HL-60 (cell line): Measurements from ENCODE around the gene RUNX1.
A peak's percentile ranks its signal among the peaks of the same experiment; 100 is the strongest.

Source experiments
- DNase-seq, 2 experiments: peaks; one replicate each; pipeline ENCODE4 v3.0.0-alpha.2; 2010 to 2020; ENCODE audit warnings: low read depth in 1 of 2, low spot score in 1 of 2
- H3K27ac ChIP-seq: fragments of 250-450 bp; sonication (Bioruptor Pico); replicated peaks from 2 replicates; pipeline ENCODE4 v1.5.1; 2020; ENCODE audit warnings: mild to moderate bottlenecking, moderate library complexity
- H3K27me3 ChIP-seq: fragments of 250-450 bp; sonication (Bioruptor Pico); 2 replicates; pipeline ENCODE4 v1.5.1; 2021; ENCODE audit warnings: mild to moderate bottlenecking, moderate library complexity; ENCODE audit not compliant: insufficient read depth, poor library complexity, severe bottlenecking
- H3K4me3 ChIP-seq: replicated peaks from 2 replicates; pipeline ENCODE4 v1.5.1; 2011; ENCODE audit warnings: mild to moderate bottlenecking, control low read depth, low read length; ENCODE audit not compliant: insufficient read depth
- CTCF ChIP-seq: IDR thresholded peaks from one replicate; pipeline ENCODE4 v1.5.1; 2011; ENCODE audit warnings: low read length, control low read depth, inconsistent platforms; ENCODE audit not compliant: insufficient read depth
- GABPA ChIP-seq: IDR thresholded peaks from 2 replicates; pipeline ENCODE4 v1.6.1; 2012; ENCODE audit warnings: low read depth
- POLR2AphosphoS5 ChIP-seq: IDR thresholded peaks from 2 replicates; pipeline ENCODE4 v1.6.1; 2012; ENCODE audit warnings: low read depth
- SPI1 ChIP-seq: IDR thresholded peaks from 2 replicates; pipeline ENCODE4 v1.6.1; 2012; ENCODE audit warnings: low read depth, mild to moderate bottlenecking, borderline replicate concordance
- TF ChIP-seq, protein P1 (sequence below): IDR thresholded peaks from 2 replicates; pipeline ENCODE4 v1.6.1; 2012; ENCODE audit warnings: low read depth; ENCODE audit not compliant: insufficient replicate concordance

RUNX1 gene

DNA sequence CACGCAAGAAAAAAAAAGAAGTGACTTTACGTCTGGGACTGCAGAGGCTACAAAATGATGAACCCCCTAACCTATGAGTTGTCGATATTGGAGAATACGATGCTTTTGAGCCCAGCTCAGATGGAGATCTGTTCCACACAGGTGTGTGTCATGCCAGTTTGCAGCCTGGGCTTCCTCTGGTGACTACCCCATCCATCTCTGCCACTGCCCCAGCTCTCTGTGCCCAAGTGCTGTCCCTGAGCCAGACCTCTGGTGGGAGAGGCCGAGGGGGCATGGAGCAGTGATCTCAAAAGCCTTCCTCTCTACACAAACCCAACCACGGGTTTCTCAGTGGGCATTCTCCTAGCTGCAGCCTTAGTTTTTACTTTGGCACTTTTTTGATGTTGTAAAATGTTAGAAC is 239.3 kb downstream of the RUNX1 start:
- TF ChIP-seq CTCF, result no peak
- TF ChIP-seq POLR2AphosphoS5, result no peak
- TF ChIP-seq, protein P1, sequence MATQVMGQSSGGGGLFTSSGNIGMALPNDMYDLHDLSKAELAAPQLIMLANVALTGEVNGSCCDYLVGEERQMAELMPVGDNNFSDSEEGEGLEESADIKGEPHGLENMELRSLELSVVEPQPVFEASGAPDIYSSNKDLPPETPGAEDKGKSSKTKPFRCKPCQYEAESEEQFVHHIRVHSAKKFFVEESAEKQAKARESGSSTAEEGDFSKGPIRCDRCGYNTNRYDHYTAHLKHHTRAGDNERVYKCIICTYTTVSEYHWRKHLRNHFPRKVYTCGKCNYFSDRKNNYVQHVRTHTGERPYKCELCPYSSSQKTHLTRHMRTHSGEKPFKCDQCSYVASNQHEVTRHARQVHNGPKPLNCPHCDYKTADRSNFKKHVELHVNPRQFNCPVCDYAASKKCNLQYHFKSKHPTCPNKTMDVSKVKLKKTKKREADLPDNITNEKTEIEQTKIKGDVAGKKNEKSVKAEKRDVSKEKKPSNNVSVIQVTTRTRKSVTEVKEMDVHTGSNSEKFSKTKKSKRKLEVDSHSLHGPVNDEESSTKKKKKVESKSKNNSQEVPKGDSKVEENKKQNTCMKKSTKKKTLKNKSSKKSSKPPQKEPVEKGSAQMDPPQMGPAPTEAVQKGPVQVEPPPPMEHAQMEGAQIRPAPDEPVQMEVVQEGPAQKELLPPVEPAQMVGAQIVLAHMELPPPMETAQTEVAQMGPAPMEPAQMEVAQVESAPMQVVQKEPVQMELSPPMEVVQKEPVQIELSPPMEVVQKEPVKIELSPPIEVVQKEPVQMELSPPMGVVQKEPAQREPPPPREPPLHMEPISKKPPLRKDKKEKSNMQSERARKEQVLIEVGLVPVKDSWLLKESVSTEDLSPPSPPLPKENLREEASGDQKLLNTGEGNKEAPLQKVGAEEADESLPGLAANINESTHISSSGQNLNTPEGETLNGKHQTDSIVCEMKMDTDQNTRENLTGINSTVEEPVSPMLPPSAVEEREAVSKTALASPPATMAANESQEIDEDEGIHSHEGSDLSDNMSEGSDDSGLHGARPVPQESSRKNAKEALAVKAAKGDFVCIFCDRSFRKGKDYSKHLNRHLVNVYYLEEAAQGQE, result no peak
- no peak for TF ChIP-seq SPI1
- TF ChIP-seq GABPA, result no peak
- no peak overlapping the region for H3K27ac ChIP-seq
- no peak overlapping the region for H3K4me3 ChIP-seq
- H3K27me3 ChIP-seq, result no peaks in the 10 kb centered on the region
- DNase-seq, result no peak

- DNase-seq, result no peak
- Histone ChIP-seq H3K27me3 (no peaks in the 10 kb centered on the region), H3K27ac (no peak overlapping the region), H3K4me3 (no peak overlapping the region)
- no peak for TF ChIP-seq SPI1
- TF ChIP-seq CTCF, result no peak
- no peak for TF ChIP-seq POLR2AphosphoS5
- TF ChIP-seq GABPA, result no peak
- TF ChIP-seq, protein P1, result no peak
Measured at GRCh38 chr21:34808569-34809204, 240.4 kb downstream of the RUNX1 start.

DNA sequence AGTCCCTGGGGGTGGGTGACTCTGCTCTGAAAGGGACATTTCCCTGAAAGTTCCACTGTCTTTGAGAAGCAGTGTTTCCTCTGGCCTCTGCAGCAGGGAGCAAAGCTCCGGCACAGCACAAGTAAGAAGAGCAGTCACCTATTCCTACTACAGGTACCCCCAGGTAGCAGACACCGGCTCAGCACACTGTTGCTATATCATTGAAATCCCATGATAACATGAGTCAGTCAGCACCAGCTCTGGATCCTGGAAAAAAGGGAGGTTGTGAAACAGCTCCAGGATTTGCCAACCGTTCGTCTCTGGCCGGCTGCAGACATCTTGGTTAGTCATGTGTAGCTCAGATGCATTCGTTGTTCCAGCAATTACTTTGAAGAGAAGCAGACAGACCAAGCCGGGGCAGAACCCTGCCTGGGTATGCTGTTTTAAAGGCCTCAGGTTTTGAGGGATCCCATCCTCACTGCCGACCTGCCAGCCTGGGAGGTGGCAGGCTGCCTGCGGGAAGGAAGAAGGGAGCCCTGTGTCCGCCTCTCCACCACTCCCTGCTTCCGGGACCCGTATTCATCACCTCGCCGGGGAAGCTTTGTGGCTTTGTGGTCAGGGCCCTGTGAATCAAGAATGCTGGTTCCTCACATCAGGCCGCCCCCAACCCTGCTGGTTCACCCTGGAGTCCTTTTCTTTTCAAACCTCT is 241.1 kb downstream of the RUNX1 start:
- no peak overlapping the region; the same call in 1 of the 2 replicates for H3K27ac ChIP-seq
- TF ChIP-seq SPI1 (no peak), CTCF (no peak), GABPA (no peak), POLR2AphosphoS5 (no peak)
- TF ChIP-seq, protein P1, result no peak

More for the DNA sequence above, 241.1 kb downstream of the RUNX1 start:
- H3K27me3 ChIP-seq, result no peaks in the 10 kb centered on the region
- H3K4me3 ChIP-seq, result no peak overlapping the region
- peak; percentile 46 to 61 for DNase-seq
